Cardiac muscle cell (in vitro differentiated cells and primary cell): ENCODE measurements around the gene DIP2B. TPM values are rescaled to one million over a fixed set of nuclear protein-coding genes. Genes with fewer than 3 reads are reported as not detected.
"Not testable (repeated sequence)": the region's sequence is repeated elsewhere in the genome, so short reads cannot be mapped to it uniquely, and the experiment has no call there.

Source experiments
- DNase-seq, 2 donors: peaks; one replicate each; pipeline versions ENCODE4 v3.0.0 to v3.0.0-alpha.2; 2010 to 2017; ENCODE audit warnings: low read depth in 1 of 2, low spot score in 1 of 2
- H3K27ac ChIP-seq: fragments of 200-600 bp; sonication (generic); 2 replicates; pipeline ENCODE4 v1.5.1; 2016
- H3K27me3 ChIP-seq: fragments of 200-600 bp; sonication (generic); 2 replicates; pipeline ENCODE4 v1.6.0; 2016; ENCODE audit warnings: control low read depth
- H3K36me3 ChIP-seq: fragments of 200-600 bp; sonication (generic); 2 replicates; pipeline ENCODE4 v1.5.1; 2016; ENCODE audit warnings: control low read depth
- H3K4me1 ChIP-seq: fragments of 200-600 bp; sonication (generic); 2 replicates; pipeline ENCODE4 v1.8.1; 2017; ENCODE audit warnings: low read depth, mild to moderate bottlenecking, mixed run types
- H3K4me3 ChIP-seq: fragments of 200-600 bp; sonication (generic); 2 replicates; pipeline ENCODE4 v1.5.1; 2016; ENCODE audit warnings: mild to moderate bottlenecking
- H3K9me3 ChIP-seq: fragments of 200-600 bp; sonication (generic); 2 replicates; pipeline ENCODE4 v1.5.1; 2017; ENCODE audit warnings: low read depth, mild to moderate bottlenecking, control low read depth
- CTCF ChIP-seq: IDR thresholded peaks from 2 replicates; pipeline ENCODE4 v1.5.1; 2012; ENCODE audit warnings: low read depth, mild to moderate bottlenecking, low read length
- polyA plus RNA-seq: library from polyadenylated mRNA; unstranded; fragments of >200 nt; fragmentation: Nextera tagmentation; extraction: Ambion mirVana; gene quantifications from 2 replicates; pipeline ENCODE4 v1.2.1, GENCODE V29; 2016
- total RNA-seq: library from RNA; depleted of rRNA; stranded (reverse); fragments of >200 nt; gene quantifications from 2 replicates; pipeline ENCODE4 v1.2.3, GENCODE V29; 2016

DIP2B gene
- total and polyA plus RNA-seq, 2 experiments from 2014 or later: 15.5 to 55.1 TPM

GRCh38 chr12:50753232-50753769, 248.5 kb downstream of the DIP2B start:
- no peaks in the 10 kb centered on the region for H3K27me3 ChIP-seq
- no peak for TF ChIP-seq CTCF
- H3K4me1 ChIP-seq: peaks cover 33% of the 10 kb centered on the region
- no peaks in the 10 kb centered on the region for H3K36me3 ChIP-seq
- H3K9me3 ChIP-seq: no peaks in the 10 kb centered on the region
- peak overlapping the region; percentile 90 for H3K27ac ChIP-seq
- DNase-seq: no peak
- H3K4me3 ChIP-seq: no peak overlapping the region

DNA sequence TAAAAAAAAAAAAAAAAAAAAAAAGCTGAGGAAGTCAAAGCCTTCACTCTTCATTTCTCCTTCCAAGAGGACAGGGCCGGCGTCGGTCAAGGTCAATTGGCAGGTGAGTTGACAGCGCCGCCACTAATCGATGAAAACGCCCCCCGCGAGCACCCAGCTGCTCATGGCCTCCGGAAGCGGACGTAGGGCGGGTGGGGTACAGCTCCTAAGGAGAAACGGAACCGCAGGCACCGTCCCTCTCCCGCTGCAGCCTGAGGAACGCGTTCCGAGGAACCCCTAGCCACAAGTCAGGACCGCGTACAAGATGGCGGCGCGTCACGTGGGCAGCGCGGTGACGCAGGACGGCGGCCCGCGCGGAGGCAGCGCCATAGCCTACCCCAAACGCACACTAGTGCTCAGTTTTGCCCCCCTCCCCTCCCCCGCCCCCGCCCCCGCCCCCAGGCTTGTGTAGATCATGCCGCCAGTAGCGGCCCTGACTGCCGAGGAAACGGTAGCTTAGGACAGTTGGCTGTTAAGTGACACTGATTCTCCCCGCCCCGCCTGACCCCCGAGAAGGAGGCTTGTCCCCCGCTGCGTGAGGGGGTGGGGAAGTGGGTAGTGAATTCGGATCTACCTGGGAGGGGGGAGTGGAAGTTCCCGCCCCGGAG, 259.0 kb downstream of the DIP2B start, which contains the start of gene ATF1:
ATF1 (plus strand) TSS at position 463 of the 647 bp plus-strand sequence. CDS start 16,045 bp downstream, outside the sequence.
- H3K27me3 ChIP-seq: no peaks in the 10 kb centered on the region
- peak; percentile 92 to 96 for DNase-seq
- H3K36me3 ChIP-seq: no peaks in the 10 kb centered on the region
- peaks cover 14% of the 10 kb centered on the region for H3K4me1 ChIP-seq
- TF ChIP-seq CTCF: no peak
- H3K27ac ChIP-seq: peak within 1 kb of the TSS; percentile 98
- H3K9me3 ChIP-seq: no peaks in the 10 kb centered on the region
- H3K4me3 ChIP-seq: peak within 1 kb of the TSS; percentile 62

DNA sequence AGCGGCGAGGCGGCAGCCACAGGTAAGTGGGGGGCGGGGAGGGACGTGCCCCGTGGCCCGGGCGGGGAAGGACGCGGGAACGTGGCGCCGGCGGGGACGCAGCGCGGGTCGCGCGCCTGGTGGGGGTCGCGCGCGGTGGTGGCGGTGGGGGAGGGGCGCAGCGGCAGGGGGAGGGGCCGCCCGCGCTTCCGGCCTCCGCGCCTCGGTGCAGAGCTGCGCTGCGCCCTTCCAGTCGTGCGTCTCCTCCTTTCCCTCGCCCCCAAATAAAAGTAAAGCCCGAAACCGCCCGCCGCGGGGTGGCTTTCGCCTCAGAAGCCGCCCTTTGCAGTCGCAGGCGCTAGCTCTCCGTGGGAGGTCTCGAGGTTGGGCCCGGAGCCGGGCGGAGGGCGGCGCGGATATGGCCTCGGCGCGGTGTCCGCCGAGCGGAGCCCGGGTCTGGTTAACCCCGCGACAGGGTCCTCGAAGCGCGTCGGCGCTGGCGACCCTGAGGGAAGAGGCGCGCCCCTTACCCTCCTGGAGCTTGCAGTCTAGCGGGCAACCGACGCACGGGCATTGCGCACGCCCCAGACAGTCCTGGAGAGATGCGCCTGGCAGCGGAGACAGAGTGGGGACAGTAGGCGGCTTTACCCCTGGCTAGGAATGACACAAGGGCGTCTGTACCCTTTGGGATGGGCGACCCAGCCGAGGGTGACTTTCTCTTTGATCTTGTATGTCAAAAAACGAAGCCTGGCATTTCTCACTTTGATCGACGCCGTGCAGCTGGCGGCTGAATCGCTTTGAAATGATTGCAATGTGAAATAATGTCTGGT, 259.7 kb downstream of the DIP2B start:
- no peak for TF ChIP-seq CTCF
- Histone ChIP-seq H3K4me3 (peak overlapping the region; percentile 62), H3K27ac (peak overlapping the region; percentile 98), H3K36me3 (no peaks in the 10 kb centered on the region), H3K9me3 (no peaks in the 10 kb centered on the region), H3K4me1 (peaks cover 17% of the 10 kb centered on the region), H3K27me3 (no peaks in the 10 kb centered on the region)
- peak; percentile 49 to 63 for DNase-seq

GRCh38 chr12:50765095-50765911, 260.5 kb downstream of the DIP2B start:
- Histone ChIP-seq H3K4me3 (peak overlapping the region; percentile 62), H3K9me3 (no peaks in the 10 kb centered on the region), H3K27ac (peak overlapping the region; percentile 98), H3K27me3 (no peaks in the 10 kb centered on the region), H3K4me1 (peaks cover 17% of the 10 kb centered on the region), H3K36me3 (no peaks in the 10 kb centered on the region)
- DNase-seq: peak; percentile 45 to 50
- peak; percentile 65 for TF ChIP-seq CTCF

DNA sequence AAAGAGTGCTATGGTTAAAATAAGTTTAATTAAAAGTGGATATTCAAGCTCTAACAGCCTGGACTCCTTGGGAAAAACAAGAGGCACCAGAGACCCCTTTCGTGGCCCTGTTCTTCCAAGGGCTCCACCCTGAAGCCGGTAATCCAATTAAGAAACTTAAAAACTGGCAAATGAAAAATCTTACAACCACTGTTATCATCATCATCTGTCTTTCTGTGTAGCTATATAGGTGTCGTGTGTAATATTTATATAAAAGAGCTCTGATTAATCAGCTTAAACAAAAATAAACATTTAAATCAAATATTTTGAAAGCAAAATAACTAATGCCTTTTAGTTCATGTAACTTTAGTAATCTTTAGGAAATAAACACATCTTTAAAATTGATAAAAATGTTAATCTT, 263.6 kb downstream of the DIP2B start:
- Histone ChIP-seq H3K27me3 (no peaks in the 10 kb centered on the region), H3K9me3 (no peaks in the 10 kb centered on the region), H3K27ac (no peak overlapping the region), H3K36me3 (no peaks in the 10 kb centered on the region), H3K4me3 (no peak overlapping the region), H3K4me1 (peaks cover 10% of the 10 kb centered on the region)
- TF ChIP-seq CTCF: no peak
- no peak for DNase-seq

DNA sequence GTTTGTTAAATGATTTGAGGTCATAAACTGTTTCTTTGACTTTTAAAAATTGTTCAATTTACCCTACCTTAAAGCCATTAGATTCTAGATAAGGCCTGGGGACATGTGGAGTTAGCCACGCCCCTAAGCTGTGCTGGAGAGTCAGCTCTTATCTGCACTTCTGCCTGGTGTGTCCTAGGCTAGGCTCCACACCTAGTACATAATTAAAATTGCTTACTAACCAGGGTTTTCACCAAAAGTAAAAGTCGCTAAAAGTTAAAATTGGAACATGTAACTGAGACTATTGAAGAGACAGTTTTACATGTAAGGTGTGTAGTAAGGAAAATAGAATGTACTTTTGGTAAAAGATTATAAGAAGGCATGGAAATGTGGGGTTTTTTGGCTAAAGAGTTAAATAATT, 264.0 kb downstream of the DIP2B start:
- H3K27ac ChIP-seq, DNase-seq, H3K9me3 ChIP-seq, H3K36me3 ChIP-seq, H3K4me1 ChIP-seq, H3K4me3 ChIP-seq, H3K27me3 ChIP-seq: not testable (repeated sequence)
